NCI-H146 treated with DMSO at 0.1 percent for 48 hours (cell line): ENCODE data around the gene OPN1LW.
"Not testable (repeated sequence)": the region's sequence is repeated elsewhere in the genome, so short reads cannot be mapped to it uniquely, and the experiment has no call there.

Experiments used
- DNase-seq: peaks from one replicate; lab custom pipeline; 2025; ENCODE audit not compliant: unreplicated experiment; lab: John Stamatoyannopoulos, UW

OPN1LW gene

GRCh38 chrX:154132366-154132765 is 11.7 kb upstream of the OPN1LW start:
- DNase-seq: no peak

GRCh38 chrX:154135458-154136229 is 8.4 kb upstream of the OPN1LW start:
- DNase-seq: no peak

- no peak for DNase-seq
These were observed 7.3 kb upstream of the OPN1LW start for GRCh38 chrX:154136627-154137161.

- no peak for DNase-seq
These were observed 5.2 kb upstream of the OPN1LW start for GRCh38 chrX:154138857-154139256.

GRCh38 chrX:154140206-154140605 is 3.8 kb upstream of the OPN1LW start:
- no peak for DNase-seq

- no peak for DNase-seq
These were observed 3.3 kb upstream of the OPN1LW start for GRCh38 chrX:154140742-154141141.

- no peak for DNase-seq
These were observed 1.7 kb upstream of the OPN1LW start for GRCh38 chrX:154142386-154142785.

GRCh38 chrX:154142950-154143745 is 895 bp upstream of the OPN1LW start:
- DNase-seq: no peak

GRCh38 chrX:154151030-154151429 is 7.0 kb downstream of the OPN1LW start:
- not testable (repeated sequence) for DNase-seq

GRCh38 chrX:154156221-154156620 is 12.2 kb downstream of the OPN1LW start:
- DNase-seq: not testable (repeated sequence)

- DNase-seq: not testable (repeated sequence)
These were observed 13.2 kb downstream of the OPN1LW start for GRCh38 chrX:154157207-154157606.

- DNase-seq: not testable (repeated sequence)
These were observed 15.3 kb downstream of the OPN1LW start for GRCh38 chrX:154159345-154159744.

GRCh38 chrX:154164902-154165301 is 20.9 kb downstream of the OPN1LW start:
- not testable (repeated sequence) for DNase-seq

- not testable (repeated sequence) for DNase-seq
These were observed 24.3 kb downstream of the OPN1LW start for GRCh38 chrX:154168384-154168783.

GRCh38 chrX:154172535-154172943 is 28.5 kb downstream of the OPN1LW start:
- not testable (repeated sequence) for DNase-seq

- not testable (repeated sequence) for DNase-seq
These were observed 30.3 kb downstream of the OPN1LW start for GRCh38 chrX:154174356-154174755.

GRCh38 chrX:154182296-154182695 is 38.3 kb downstream of the OPN1LW start, which contains the start of gene OPN1MW:
Gene OPN1MW (plus strand): TSS chrX:154182596. CDS start chrX:154182678, 82 bp downstream.
- not testable (repeated sequence) for DNase-seq

- DNase-seq: not testable (repeated sequence)
These were observed 39.8 kb downstream of the OPN1LW start for GRCh38 chrX:154183794-154184193.

- DNase-seq: not testable (repeated sequence)
These were observed 48.8 kb downstream of the OPN1LW start for GRCh38 chrX:154192846-154193245.

- not testable (repeated sequence) for DNase-seq
These were observed 50.3 kb downstream of the OPN1LW start for GRCh38 chrX:154194316-154194715.

GRCh38 chrX:154196466-154196865 is 52.4 kb downstream of the OPN1LW start:
- DNase-seq: not testable (repeated sequence)
